ENCODE results near the gene MUTYH.

The MUTYH gene

GRCh38 chr1:45348966-45349677 lies 8.9 kb upstream of the MUTYH start:
- DNase-seq (ENCODE audit: low read depth) = no peak

- no peak for DNase-seq (ENCODE audit: low read depth)
Observed at GRCh38 chr1:45348609-45348965, 8.3 kb upstream of the MUTYH start.

GRCh38 chr1:45348020-45348419 lies 7.8 kb upstream of the MUTYH start:
- no peak for DNase-seq (ENCODE audit: low read depth)

GRCh38 chr1:45346473-45346872 lies 6.2 kb upstream of the MUTYH start:
- DNase-seq (ENCODE audit: low read depth) = no peak

DNA sequence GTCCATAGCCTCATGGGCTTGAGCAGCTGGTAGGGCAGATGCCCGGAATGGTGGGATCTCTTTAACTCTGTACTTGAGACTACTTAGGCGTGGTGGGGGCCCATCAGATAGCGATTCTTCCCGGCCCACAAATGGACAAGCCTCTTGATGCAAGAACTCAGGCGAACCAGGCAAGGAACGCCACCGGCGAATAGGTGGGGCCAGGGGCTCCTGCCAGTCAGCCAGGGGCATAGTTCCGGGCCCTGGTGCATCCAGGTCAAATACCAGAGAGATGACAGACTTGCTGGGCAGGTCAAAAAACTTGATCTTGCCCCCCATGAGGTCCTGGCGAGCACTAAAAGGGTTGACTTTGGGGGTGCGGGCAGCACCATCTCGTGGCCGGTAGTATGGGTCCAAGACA lies 4.8 kb upstream of the MUTYH start:
- no peak for DNase-seq (ENCODE audit: low read depth)

GRCh38 chr1:45344499-45344898 lies 4.3 kb upstream of the MUTYH start:
- no peak for DNase-seq (ENCODE audit: low read depth)

GRCh38 chr1:45340816-45341466 lies 701 bp upstream of the MUTYH start:
- no peak for DNase-seq (ENCODE audit: low read depth)

DNA sequence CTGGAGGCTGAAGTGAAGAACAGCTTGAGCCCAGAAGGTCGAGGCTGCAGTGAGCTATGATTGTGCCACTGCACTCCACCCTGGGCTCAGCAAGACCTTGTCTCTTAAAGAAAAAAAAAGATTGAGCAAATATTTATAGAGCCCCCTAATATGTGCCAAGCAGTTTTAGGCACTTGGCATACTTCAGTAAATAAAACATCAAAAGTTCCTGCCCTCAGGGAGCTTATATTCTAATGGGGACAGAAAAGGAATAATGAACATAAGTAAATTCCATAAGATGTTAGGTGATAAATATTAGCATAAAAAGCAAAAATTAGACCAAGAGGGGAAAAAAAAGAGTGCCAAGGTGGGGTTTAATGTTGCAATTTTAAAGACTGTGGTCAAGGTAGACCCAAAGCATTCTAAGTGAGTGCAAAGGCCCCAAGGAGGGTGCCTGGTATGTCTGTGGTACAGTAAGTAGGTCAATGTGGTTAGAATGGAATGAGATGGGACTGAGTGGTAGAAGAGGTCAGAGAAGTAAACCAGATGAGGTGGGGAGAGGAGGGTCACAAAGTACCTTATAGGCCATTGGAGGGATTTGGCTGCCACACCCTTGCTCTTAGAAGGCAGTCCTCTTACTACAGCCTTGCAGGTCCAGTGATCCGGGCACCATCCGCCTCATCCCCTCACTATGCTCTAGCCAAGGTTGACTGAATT lies 2.5 kb downstream of the MUTYH start:
- no peak for DNase-seq (ENCODE audit: low read depth)

GRCh38 chr1:45335855-45336324 lies 4.3 kb downstream of the MUTYH start:
- no peak for DNase-seq (ENCODE audit: low read depth)

DNA sequence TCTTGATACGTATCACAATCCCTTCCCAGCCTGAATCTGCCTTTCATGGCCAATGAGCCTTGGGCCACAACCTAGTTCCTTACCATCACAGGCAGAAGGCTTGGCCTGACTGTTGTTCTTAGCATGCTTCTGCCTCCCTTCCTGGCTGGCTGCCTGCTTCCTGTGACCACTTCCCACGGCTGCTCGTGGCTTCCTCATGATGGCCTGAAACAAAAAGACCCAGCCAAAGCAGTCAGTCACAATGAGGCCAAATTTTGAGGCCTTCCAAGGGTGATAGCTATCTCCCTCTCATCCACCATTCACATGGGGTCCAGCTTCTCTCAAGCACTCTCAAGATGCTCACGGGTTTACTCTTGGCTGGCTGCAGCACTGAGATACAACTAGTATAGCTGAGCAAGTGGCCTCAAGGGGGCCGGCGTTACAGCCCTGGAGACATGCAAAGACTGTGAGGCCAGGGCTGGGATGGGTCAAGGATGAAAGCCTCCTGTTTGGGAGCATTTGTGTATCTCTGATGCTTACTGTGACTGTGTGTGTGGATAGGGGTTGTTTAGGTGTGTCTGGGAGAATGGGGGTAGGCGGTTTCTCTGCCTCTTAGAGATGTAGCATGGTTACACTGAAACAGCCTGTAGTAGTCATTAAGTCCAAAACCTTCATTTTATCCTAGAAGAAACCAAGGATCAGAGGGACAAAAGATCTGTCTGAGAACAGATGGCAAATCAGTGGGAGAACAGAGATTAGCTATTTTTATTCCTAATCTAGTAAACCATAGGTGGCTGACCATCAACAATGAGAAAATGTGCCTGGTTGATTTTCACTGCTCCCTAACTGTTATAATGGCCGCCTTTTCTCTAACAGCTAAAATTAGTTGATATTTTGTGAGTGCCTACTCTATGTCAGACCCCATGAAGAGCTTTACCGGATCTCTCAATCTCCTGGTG lies 5.7 kb downstream of the MUTYH start:
- no peak for DNase-seq (ENCODE audit: low read depth)

DNA sequence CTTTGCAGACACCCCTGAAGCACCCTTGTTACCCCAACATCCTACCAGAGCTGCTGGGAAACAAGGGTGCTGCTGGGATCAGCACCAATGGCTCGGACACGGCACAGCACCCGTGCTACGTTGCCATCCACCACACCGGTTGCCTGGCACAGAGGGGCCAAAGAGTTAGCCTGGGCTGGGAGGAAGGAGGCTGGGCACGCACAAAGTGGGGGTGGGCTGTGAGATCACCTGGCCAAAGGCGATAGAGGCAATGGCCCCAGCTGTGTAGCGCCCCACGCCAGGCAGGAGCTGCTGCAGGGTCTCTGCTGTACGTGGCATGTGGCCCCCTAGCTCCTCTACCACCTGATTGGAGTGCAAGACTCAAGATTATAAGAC lies 7.9 kb downstream of the MUTYH start:
- no peak for DNase-seq (ENCODE audit: low read depth)

DNA sequence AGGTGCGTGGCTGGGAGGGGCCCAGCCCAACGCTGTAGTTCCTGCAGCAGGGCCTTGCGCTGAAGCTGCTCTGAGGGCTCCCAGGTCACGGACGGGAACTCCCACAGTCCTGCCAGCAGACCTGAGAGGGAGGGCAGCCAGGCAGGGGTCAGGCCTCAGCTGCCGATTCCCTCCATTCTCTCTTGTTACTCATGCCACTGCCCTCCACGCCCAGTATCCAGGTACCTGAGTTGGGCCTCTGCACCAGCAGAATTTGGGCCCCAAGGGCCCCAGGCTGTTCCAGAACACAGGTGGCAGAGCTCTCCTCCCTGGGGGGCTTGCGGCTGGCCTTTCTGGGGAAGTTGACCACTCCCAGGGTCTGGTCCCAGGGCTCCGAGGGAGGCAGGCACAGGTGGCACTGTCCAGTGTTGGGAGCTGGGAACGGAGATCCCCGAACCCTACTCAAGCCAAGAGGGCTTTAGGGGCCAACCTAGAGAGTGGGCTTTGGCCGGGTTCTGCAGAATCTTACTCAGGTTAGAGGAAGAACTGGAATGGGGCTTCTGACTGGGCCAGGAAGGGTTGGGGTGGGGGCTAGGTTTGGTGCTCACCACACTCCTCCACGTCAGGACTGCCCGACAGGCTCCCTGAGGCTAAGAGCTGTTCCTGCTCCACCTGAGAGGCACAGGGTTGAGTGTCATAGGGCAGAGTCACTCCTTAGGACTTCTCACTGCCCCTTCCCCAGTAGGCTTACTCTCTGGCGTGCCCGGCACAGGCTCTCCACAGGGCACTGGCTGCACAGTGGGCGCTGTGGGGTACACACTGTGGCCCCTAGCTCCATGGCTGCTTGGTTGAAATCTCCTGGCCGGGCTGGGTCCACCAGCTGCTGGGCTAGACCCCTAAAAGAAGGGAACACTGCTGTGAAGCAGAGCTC lies 8.5 kb downstream of the MUTYH start:
- no peak for DNase-seq (ENCODE audit: low read depth)

DNA sequence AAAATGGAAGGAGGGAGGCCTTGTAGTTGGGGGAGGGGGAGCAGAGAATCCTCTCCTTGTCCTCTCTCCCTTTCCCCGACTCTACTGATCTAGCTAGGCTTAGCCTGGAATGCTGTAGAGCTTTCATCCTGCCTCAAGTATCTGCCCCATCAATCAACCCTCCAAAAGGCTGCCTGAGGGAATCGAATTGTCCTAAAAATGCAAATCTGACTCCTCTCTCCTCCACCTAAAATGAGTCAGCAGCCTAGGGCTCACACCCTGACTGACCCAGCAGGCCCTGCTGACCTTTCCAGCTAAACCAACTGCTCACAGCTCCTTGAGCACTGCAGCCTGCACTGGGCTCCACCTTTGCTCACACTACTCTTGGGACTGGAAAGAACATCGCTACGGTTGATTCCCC lies 10.8 kb downstream of the MUTYH start:
- no peak for DNase-seq (ENCODE audit: low read depth)

DNA sequence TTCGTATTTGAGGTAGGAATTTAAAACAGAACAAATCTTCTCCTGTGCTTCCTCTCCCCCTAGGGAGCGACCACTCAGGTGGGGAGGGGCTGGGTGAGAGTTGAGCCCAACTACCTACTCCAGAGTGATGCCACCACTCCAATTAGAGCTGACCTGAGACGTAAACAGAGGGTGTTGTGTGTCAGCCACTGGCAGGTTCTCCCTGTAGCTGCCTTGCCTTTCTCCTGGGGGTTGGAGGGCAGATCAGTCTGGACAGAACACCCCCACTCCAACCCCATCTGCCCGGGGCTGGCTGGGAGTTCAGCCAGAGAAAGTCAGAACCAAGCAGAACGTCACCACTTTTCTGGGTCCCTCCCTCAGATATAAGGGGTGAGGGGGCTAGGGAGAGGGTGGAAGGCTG lies 11.6 kb downstream of the MUTYH start:
- no peak for DNase-seq (ENCODE audit: low read depth)

- DNase-seq (ENCODE audit: low read depth) = no peak
Observed at GRCh38 chr1:45327644-45328515, 12.4 kb downstream of the MUTYH start.

DNA sequence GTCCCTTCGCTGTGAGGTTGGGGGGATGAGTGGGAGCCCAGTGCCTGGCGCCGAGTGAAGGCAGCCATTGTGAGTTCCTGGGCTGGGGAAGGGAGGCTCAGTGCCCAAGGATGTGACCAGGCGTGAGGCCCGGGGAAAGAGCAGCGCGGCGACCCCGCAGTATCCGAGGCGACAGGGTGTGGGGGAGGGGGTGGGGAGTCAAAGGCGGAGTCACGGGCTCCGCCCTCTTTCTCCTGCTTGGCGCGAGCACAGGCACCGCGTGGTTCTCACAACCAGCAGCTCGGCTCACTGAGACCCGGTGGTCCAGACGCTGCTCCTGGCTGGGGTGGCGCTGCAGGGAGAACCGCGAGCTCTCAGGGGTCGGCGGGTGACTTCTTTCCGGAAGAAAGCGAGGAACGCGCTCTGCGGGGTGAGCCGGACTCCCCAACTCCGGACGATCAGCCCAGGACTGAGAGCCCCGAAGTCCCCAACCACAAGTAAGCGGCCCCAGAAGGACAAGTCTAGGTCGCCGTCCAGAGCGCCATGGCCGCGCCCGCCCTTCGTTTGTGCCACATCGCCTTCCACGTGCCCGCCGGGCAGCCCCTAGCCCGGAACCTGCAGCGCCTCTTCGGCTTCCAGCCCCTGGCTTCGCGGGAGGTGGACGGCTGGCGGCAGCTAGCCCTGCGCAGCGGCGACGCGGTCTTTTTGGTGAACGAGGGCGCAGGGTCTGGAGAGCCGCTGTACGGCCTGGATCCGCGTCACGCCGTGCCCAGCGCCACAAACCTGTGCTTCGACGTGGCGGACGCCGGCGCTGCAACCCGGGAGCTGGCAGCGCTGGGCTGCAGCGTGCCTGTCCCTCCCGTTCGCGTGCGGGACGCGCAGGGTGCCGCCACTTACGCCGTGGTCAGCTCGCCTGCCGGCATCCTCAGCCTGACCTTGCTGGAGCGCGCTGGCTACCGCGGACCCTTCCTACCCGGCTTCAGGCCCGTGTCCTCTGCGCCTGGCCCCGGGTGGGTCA lies 13.3 kb downstream of the MUTYH start, which contains the start of gene HPDL:
HPDL (plus strand) TSS at position 269 of the 997 bp plus-strand sequence; CDS start at position 523, 254 bp downstream.
- DNase-seq (ENCODE audit: low read depth) = no peak

DNA sequence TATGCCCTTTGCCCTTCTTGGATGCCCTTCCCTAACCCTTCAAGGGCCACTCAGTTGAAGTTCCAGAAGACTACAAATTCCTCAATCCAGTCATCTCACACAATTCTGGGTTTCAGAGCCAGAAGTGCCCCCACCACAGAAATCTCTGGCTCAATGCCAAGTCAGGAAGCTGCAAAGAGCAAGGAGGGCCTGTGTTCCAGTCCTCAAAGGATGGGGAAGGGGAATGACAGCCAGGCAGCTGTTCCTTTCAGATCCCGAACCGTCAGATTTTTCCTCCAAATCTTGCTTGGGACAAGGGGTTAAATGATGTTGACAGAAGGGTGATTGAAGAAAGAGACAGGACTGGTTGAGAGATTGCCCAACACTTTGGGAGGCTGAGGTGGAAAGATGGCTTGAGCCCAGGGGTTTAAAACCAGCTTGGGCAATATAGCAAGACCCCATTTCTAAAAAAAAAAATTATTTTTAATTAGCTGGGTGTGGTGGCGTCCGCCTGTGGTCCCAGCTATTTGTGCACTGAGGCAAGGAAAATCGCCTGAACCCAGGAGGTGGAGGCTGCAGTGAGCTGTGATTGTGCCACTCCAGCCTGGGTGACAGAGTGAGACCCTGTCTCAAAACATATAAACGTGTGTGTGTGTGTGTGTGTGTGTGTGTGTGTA lies 14.3 kb downstream of the MUTYH start:
- no peak for DNase-seq (ENCODE audit: low read depth)

DNA sequence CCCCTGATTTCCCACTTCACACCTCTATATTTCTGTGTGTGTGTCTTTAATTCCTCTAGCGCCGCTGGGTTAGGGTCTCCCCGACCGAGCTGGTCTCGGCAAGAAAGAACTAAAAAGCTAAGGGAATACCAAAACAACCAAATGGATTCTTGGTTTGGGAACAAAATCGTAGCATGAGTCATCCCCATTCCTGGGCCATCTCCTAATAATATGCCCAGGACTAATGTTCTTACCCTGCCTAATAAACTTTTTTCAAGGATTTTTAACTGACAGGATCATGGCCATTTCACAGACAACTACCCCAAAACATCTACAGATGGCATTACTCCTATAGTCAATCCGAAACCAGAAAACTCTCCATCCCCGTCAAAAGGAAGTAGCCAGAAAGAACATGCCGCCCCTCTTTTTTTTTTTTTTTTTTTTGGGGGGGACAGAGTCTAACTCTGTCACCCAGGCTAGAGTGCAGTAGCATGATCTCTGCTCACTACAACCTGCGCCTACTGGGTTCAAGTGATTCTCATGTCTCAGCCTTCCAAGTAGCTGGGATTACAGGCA lies 17.7 kb downstream of the MUTYH start:
- no peak for DNase-seq (ENCODE audit: low read depth)

Data from HS-27A (cell line).